IPS DF 6.9 (cell line): Measurements from ENCODE around the gene CD207.

ENCODE experiments used
- DNase-seq: peaks from one replicate; pipeline ENCODE4 v3.0.0-alpha.2; 2013; ENCODE audit warnings: low read depth, low spot score
- H3K27ac ChIP-seq: one replicate; pipeline ENCODE4 v1.5.1; 2013; ENCODE audit warnings: low read length, control low read depth
- H3K27me3 ChIP-seq: 2 replicates; pipeline ENCODE4 v1.6.1; 2013; ENCODE audit warnings: mild to moderate bottlenecking, low read length; ENCODE audit not compliant: control insufficient read depth, insufficient read depth
- H3K36me3 ChIP-seq: 2 replicates; pipeline ENCODE4 v1.6.1; 2013; ENCODE audit warnings: low read length; ENCODE audit not compliant: control insufficient read depth, insufficient read depth
- H3K4me1 ChIP-seq: 2 replicates; pipeline ENCODE4 v1.6.1; 2013; ENCODE audit warnings: low read length; ENCODE audit not compliant: control insufficient read depth, insufficient read depth
- H3K4me3 ChIP-seq: 2 replicates; pipeline ENCODE4 v1.5.1; 2013; ENCODE audit warnings: mild to moderate bottlenecking, low read length
- H3K9me3 ChIP-seq: 2 replicates; pipeline ENCODE4 v1.6.1; 2013; ENCODE audit warnings: low read length, inconsistent platforms; ENCODE audit not compliant: control insufficient read depth, insufficient read depth
- WGBS: extraction: QIAGEN DNeasy Blood & Tissue Kit; methylation state at CpG from one replicate; pipeline ENCODE4 v1.1.7; 2013; ENCODE audit warnings: mixed read lengths, missing lambda C conversion rate; ENCODE audit not compliant: insufficient read length, insufficient coverage; 5-methylcytosine and 5-hydroxymethylcytosine counted together

CD207 gene

DNA sequence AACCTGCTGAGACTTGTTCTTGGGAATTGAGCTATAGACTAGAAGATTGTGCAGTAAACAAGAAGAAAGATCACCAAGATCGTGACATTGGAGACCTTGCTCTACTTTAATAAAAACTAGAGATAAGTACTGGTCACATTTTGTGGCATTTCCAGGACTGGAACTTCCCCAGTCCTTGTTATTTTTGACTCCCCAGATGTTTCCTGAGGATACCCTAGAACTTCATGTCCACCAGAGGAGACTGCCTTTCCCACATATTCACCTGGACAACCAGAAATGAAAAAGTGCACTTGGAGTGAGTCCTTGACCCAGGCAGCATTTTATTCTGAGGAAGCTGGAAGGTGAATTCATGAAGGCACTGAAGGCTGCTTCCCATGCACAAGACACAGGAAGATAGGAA lies 5.7 kb downstream of the CD207 start:
- DNase-seq = no peak
- no peaks in the 10 kb centered on the region for H3K36me3 ChIP-seq
- WGBS = no CpG with 5 or more reads among the region's 1 CpG
- H3K27ac ChIP-seq = no peak overlapping the region
- peaks cover 2% of the 10 kb centered on the region; the same call in 1 of the 2 replicates for H3K4me1 ChIP-seq
- no peaks in the 10 kb centered on the region for H3K27me3 ChIP-seq
- H3K9me3 ChIP-seq = no peaks in the 10 kb centered on the region
- no peak overlapping the region for H3K4me3 ChIP-seq

GRCh38 chr2:70828914-70829824 lies 6.4 kb downstream of the CD207 start:
- WGBS = no CpG with 5 or more reads among the region's 6 CpGs
- H3K27me3 ChIP-seq = no peaks in the 10 kb centered on the region
- no peak overlapping the region for H3K27ac ChIP-seq

DNA sequence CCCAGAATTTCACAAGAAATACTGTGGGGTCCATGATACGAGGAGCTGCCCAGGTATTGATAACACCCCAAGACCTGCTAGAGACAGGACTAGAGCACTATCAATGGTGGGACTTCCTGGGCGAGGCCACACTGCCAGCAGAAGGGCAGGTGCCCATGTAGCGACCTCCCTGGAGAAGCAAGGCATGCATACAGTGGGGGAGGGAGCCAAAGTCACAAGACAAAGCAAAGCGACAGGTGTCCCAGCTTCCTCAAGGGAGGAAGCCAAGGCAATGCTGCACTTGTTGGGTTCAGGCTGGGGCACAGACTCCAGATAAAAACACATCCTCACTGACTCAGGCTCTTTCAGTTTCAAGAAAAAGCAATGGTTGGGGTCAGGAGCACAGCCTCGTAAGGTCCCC lies 7.5 kb downstream of the CD207 start:
- Histone ChIP-seq H3K9me3 (no peaks in the 10 kb centered on the region), H3K36me3 (no peaks in the 10 kb centered on the region), H3K4me3 (no peak overlapping the region), H3K4me1 (peaks cover 2% of the 10 kb centered on the region; the same call in 1 of the 2 replicates), H3K27ac (no peak overlapping the region), H3K27me3 (no peaks in the 10 kb centered on the region)
- no peak for DNase-seq
- no CpG with 5 or more reads among the region's 5 CpGs for WGBS

More at GRCh38 chr2:70828914-70829824, 6.4 kb downstream of the CD207 start:
- Histone ChIP-seq H3K4me1 (peaks cover 2% of the 10 kb centered on the region; the same call in 1 of the 2 replicates), H3K9me3 (no peaks in the 10 kb centered on the region), H3K36me3 (no peaks in the 10 kb centered on the region), H3K4me3 (no peak overlapping the region)
- no peak for DNase-seq

GRCh38 chr2:70827388-70827787 lies 8.2 kb downstream of the CD207 start:
- H3K4me1 ChIP-seq = peaks cover 2% of the 10 kb centered on the region; the same call in 1 of the 2 replicates
- no peak for DNase-seq
- H3K27ac ChIP-seq = no peak overlapping the region
- no peaks in the 10 kb centered on the region for H3K27me3 ChIP-seq
- no CpG with 5 or more reads among the region's 5 CpGs for WGBS
- no peak overlapping the region for H3K4me3 ChIP-seq
- no peaks in the 10 kb centered on the region for H3K9me3 ChIP-seq
- no peaks in the 10 kb centered on the region for H3K36me3 ChIP-seq

DNA sequence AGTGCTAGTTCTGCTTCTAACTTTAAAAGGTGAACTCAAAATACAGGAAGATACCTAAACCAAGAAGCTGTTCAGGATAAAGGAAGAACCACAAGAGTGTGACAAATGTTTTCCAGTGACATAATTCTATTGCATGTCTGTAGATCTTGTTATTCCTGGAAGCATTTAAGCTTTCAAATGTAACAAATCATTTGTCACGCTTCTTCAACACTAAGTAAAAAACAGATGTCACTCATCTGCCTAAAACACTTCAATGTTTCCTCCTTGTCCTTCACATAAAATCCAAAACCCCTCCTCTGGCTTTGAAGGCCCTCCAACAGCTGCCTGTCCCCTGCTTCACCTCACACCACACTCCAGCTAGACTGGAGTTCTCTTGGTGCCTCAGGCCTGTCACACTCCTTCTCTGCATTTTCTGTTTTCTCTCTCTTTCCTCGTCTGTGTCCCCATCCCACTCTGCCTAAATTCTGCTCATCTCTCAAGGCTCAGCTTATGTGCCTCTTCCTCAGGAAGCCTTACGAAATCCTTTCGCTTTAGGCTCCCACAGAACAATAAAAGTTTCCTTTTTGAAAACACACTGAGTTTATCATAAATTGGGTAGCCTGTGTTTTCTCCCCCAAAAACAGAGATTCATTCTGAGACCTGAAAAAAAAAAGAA lies 8.8 kb downstream of the CD207 start:
- H3K4me3 ChIP-seq = no peak overlapping the region

GRCh38 chr2:70823249-70823648 lies 12.4 kb downstream of the CD207 start:
- no CpG with 5 or more reads among the region's 5 CpGs for WGBS
- H3K27me3 ChIP-seq = no peaks in the 10 kb centered on the region
- no peak for DNase-seq

More for the DNA sequence above, 8.8 kb downstream of the CD207 start:
- peaks cover 2% of the 10 kb centered on the region; the same call in 1 of the 2 replicates for H3K4me1 ChIP-seq
- no peaks in the 10 kb centered on the region for H3K9me3 ChIP-seq
- no peak overlapping the region for H3K27ac ChIP-seq
- DNase-seq = no peak
- WGBS = no CpG with 5 or more reads among the region's 4 CpGs
- H3K36me3 ChIP-seq = no peaks in the 10 kb centered on the region
- no peaks in the 10 kb centered on the region for H3K27me3 ChIP-seq

DNA sequence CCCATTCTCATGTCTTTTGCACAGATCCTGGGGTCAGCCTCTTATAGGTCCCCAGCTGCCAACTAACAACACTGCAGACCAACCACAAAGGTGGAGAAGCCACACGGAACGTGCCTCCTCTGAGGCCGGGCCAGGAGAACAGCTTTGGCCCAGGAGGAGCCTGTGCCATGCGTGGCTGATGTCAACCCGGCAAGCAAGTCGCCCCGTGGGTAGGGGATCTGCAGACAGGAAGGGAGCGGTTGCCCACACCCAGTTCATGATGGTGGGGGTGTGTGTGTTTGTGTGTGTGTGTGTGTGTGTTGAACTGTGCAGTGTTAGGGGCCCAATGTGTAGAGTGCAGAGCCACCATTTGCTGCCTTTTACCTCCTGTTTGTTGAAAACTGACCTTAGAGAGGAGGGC lies 12.8 kb downstream of the CD207 start:
- Histone ChIP-seq H3K27me3 (no peaks in the 10 kb centered on the region), H3K36me3 (no peaks in the 10 kb centered on the region)

More at GRCh38 chr2:70823249-70823648, 12.4 kb downstream of the CD207 start:
- H3K27ac ChIP-seq = no peak overlapping the region
- no peaks in the 10 kb centered on the region for H3K9me3 ChIP-seq
- H3K36me3 ChIP-seq = no peaks in the 10 kb centered on the region
- H3K4me3 ChIP-seq = no peak overlapping the region
- H3K4me1 ChIP-seq = peaks cover 2% of the 10 kb centered on the region; the same call in 1 of the 2 replicates

GRCh38 chr2:70820499-70820898 lies 15.1 kb downstream of the CD207 start, which contains the start of gene CLEC4F:
Gene CLEC4F (minus strand): TSS chr2:70820599. CDS start chr2:70820523, 76 bp downstream.
- Histone ChIP-seq H3K36me3 (no peaks in the 10 kb centered on the region), H3K4me1 (no peaks in the 10 kb centered on the region), H3K9me3 (no peaks in the 10 kb centered on the region), H3K4me3 (no peak within 1 kb of the TSS), H3K27me3 (no peaks in the 10 kb centered on the region), H3K27ac (no peak within 1 kb of the TSS)
- no CpG with 5 or more reads among the region's 7 CpGs for WGBS
- DNase-seq = no peak

More for the DNA sequence above, 12.8 kb downstream of the CD207 start:
- no peak for DNase-seq
- H3K4me1 ChIP-seq = no peaks in the 10 kb centered on the region
- WGBS = no CpG with 5 or more reads among the region's 8 CpGs
- no peak overlapping the region for H3K4me3 ChIP-seq
- no peak overlapping the region for H3K27ac ChIP-seq
- no peaks in the 10 kb centered on the region for H3K9me3 ChIP-seq

- Histone ChIP-seq H3K4me1 (no peaks in the 10 kb centered on the region), H3K27me3 (peaks cover 2% of the 10 kb centered on the region; the same call in 1 of the 2 replicates), H3K27ac (no peak overlapping the region), H3K4me3 (no peak overlapping the region), H3K9me3 (no peaks in the 10 kb centered on the region), H3K36me3 (no peaks in the 10 kb centered on the region)
- WGBS = no CpG with 5 or more reads among the region's 3 CpGs
- no peak for DNase-seq
Observed at GRCh38 chr2:70817284-70817954, 18.2 kb downstream of the CD207 start.

- Histone ChIP-seq H3K36me3 (no peaks in the 10 kb centered on the region), H3K27me3 (peaks cover 2% of the 10 kb centered on the region; the same call in 1 of the 2 replicates), H3K4me1 (no peaks in the 10 kb centered on the region), H3K4me3 (no peak overlapping the region), H3K27ac (no peak overlapping the region), H3K9me3 (no peaks in the 10 kb centered on the region)
- no CpG with 5 or more reads among the region's 5 CpGs for WGBS
- no peak for DNase-seq
Observed at GRCh38 chr2:70816726-70817125, 18.9 kb downstream of the CD207 start.
